KOPT-K1 (cell line): ENCODE measurements around the gene FAHD2A.
"Not testable (repeated sequence)": the region's sequence is repeated elsewhere in the genome, so short reads cannot be mapped to it uniquely, and the experiment has no call there.

Experiments
- H3K27ac ChIP-seq: fragments of 200-600 bp; sonication (generic); 2 replicates; pipeline ENCODE4 v1.5.1; 2016; ENCODE audit warnings: antibody characterized with exemption, mild to moderate bottlenecking, low read depth, low read length; ENCODE audit not compliant: poor library complexity, severe bottlenecking
- H3K36me3 ChIP-seq: fragments of 200-600 bp; sonication (generic); 2 replicates; pipeline ENCODE4 v1.5.1; 2017; ENCODE audit warnings: antibody characterized with exemption, mild to moderate bottlenecking, low read length, moderate library complexity; ENCODE audit not compliant: insufficient read depth
- H3K9me3 ChIP-seq: fragments of 200-600 bp; sonication (generic); 2 replicates; pipeline ENCODE4 v1.5.1; 2017; ENCODE audit warnings: antibody characterized with exemption, low read length, mild to moderate bottlenecking; ENCODE audit not compliant: insufficient read depth, poor library complexity, severe bottlenecking

Gene FAHD2A

DNA sequence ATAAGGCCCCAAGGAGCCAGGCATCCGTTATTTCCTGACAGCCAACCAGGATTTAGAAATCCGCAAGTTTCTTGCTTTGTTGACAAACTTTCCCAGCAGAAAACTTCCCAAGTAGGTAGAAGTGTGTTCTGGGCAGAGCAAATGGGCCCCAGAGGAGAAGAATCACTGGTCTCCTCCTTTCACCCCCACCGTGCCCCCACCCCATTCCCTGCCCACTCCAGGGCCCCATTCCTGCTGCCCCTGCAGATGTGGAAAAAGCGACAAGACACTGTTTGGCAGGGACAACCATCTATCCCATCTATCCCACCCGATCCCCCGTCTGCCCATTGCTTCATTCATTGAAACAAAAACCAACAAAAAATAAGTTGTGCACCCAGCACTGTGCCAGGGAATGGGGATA is 10.2 kb upstream of the FAHD2A start:
- Histone ChIP-seq H3K36me3 (no peaks in the 10 kb centered on the region), H3K27ac (no peak overlapping the region), H3K9me3 (no peaks in the 10 kb centered on the region)

DNA sequence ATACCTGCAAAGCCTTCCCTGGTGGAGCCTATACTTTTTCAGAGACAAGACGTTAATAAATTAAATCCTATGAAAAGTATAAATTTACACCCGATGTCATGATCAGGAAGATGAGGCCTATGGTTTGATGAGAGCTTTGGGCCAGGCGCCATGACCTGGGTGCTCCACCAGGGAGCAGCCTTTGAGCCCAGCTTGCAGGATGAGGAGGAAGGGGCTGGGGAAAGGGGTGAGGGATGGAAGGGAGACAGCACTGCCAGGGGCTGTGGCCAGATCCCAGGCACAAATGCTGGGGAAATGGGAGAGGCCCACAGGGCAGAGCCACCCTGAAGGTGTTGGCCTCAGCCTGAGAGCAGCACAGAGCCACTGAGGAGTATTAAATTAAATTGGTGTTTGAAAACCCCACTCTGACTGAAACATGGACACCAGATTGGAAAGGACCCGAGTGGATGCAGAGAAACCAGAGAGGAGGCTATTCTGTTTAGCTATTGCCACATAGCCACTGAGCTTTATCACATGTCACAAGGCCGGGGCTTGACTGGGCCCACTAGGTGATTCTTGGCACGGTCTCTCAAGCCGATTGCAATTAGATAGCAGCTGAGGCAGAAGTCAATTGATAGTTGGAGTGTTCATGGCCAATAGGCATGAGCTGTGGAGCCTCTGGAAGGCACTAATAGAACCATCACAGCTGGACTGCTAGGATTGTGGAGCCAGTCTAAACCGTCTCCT is 9.6 kb upstream of the FAHD2A start:
- Histone ChIP-seq H3K9me3 (no peaks in the 10 kb centered on the region), H3K36me3 (no peaks in the 10 kb centered on the region), H3K27ac (no peak overlapping the region)

DNA sequence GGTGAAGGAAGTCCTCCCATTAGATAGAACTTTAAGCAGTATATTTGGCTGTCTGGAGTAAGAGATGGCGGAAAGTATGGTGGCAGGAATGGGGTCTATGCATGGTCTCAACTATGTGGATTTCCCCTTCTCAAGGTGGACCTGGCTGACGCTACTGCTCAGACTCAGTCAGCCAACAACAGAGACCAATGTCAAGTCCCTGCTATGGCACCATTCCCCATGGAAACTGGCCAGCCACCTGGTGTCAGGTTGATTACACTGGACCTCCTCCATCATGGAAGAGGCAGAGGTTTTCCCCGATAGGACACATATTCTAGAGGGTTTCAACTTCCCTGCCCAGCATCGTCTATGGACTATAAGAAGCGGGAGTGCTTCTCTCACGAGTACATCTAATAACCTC is 8.6 kb upstream of the FAHD2A start:
- Histone ChIP-seq H3K9me3 (no peaks in the 10 kb centered on the region), H3K36me3 (no peaks in the 10 kb centered on the region), H3K27ac (no peak overlapping the region)

DNA sequence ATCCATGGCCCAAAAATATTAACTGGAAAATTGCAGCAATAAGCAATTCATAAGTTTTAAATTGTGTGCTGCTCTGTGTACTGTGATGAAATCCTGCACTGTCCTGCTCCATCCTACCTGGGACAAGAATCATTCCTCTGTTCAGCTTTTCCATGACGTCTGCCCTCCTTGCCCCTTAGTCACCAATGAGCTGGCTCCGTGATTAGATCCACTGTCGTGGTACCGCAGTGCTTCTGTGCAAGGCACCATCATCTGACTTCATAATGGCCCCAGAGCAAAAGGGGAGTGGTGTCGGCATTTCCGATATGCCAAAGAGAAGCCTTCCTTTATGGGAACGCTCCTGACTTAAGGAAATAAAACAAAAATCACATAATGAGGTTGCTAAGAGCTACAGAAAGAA is 3.4 kb upstream of the FAHD2A start:
- H3K27ac ChIP-seq: no peak overlapping the region
- H3K36me3 ChIP-seq: no peaks in the 10 kb centered on the region
- no peaks in the 10 kb centered on the region for H3K9me3 ChIP-seq

DNA sequence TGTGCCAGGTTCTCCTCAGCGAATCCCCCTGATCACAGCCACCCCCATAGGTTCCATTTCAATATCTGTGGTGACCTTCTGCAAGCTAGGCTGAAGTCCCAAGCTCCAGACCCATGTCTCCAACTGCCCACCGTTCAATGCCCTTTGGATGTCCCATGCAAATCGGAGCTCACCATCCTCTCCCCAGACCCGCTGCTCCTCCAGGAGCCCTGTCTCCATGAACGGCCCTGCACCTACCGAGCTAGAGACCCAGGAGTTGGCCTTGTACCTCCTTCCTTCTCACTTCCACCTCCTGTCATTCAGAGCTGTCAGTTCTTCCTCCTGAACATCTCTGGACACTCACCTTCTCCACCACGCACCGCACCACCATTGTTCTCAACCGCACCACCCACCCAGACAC is 1.0 kb upstream of the FAHD2A start:
- H3K9me3 ChIP-seq: no peaks in the 10 kb centered on the region
- H3K36me3 ChIP-seq: no peaks in the 10 kb centered on the region
- H3K27ac ChIP-seq: no peak overlapping the region

DNA sequence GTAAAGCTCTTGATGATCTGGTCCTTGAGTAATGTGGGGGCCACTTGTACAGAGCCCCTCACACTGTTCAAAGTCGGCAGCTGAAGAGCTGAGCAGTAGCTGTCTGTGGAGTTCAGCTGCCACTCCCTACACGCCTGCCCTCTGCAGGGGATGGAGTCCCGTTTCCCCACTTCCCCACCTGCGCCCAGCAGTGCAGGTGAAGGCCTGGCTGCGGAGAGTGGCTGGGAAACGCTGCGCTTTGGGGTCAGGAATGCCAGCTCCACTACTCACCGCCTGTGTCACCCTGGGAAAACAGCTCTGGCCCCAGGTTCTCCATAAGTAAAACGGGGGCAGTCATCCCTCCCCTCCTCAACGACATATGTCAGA is 521 bp upstream of the FAHD2A start:
- peak overlapping the region; percentile 66 for H3K27ac ChIP-seq
- H3K9me3 ChIP-seq, H3K36me3 ChIP-seq: not testable (repeated sequence)

DNA sequence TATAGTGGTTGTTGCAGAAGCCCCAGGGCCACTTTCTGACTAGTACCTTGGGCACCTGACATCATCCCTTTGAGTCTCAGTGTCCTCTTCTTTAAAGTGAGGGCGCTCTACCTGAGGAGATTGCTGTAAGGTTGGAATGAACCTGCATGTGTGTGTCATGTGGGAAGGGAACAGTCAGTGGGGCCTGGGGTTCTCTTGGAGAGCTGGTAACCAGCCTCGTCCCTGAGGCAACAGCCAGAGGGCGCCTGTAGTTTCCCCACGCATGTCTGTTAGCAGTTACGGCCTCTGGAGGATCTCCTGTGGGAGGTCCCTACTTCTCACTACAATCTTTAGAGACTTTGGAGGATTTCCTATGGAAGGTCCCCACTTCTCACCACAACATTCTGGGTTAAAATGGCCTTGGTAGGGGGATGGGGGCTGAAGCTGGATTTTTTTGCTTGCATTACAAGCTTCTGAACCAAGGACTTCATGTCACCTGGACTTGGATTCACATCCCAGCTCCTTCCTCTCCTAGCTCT is 755 bp downstream of the FAHD2A start:
- not testable (repeated sequence) for H3K9me3 ChIP-seq
- H3K27ac ChIP-seq: peak overlapping the region; percentile 66

DNA sequence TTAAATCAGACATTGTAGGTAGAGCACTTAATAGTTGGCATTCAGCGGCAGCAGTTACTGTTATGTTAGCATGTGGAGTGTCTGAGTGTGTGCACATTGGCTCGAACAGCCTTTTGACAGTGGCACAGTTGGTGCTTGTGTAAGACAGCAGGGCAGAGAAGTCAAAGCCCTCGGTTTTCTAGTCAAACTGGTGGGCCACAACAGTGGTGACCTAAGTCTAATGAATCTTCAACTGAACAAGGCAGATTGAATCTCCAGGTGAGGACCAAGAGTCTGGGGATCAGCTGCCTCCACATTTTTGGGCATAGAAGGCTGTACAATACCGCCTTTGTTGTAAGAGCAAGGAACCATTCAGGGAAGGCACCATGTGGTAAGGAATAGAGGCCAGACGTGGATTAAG is 1.3 kb downstream of the FAHD2A start:
- H3K9me3 ChIP-seq: not testable (repeated sequence)
- Histone ChIP-seq H3K36me3 (peaks cover 19% of the 10 kb centered on the region), H3K27ac (peak overlapping the region; percentile 66)

More for the DNA sequence above, 755 bp downstream of the FAHD2A start:
- H3K36me3 ChIP-seq: peaks cover 15% of the 10 kb centered on the region

DNA sequence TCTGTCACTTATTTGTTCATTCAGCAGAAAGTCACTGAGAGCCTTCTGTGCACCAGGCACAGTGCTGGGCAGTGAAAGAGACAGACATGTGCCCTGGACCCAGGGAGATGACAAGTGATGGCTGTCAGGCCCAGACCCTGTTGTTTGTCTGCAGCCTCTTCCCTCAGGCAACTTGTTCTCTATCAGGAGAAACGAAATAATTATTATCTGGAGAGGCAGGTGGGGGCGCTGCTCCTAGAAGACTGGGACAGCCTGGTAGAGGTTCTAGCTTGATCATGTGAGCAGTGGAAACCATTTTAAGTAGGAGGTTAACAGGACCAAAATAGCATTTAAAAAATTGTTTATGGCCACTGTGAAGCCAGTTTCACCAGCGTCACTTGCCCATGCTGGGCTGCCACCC is 2.2 kb downstream of the FAHD2A start:
- H3K36me3 ChIP-seq: peaks cover 28% of the 10 kb centered on the region

DNA sequence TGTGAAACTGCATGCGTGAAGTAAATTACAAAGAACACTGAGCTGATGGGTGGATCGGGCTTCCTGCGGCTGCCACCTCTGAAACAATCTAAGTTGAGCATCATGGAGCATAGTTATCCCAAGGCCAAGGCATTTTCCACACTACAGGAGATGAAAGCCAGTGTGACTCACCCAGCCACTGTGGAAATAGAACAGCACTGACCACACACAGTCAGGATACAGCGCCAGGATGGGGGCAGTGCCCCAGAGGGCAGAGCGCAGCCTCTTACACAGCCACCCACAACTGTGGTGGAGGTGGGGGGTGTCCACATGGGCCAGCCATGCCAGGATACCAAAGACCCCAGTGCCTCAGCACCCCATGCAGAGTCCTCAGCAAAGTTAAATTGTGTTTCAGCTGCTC is 8.7 kb downstream of the FAHD2A start:
- H3K36me3 ChIP-seq: peaks cover 61% of the 10 kb centered on the region
- not testable (repeated sequence) for H3K27ac ChIP-seq, H3K9me3 ChIP-seq

More for the DNA sequence above, 2.2 kb downstream of the FAHD2A start:
- not testable (repeated sequence) for H3K27ac ChIP-seq, H3K9me3 ChIP-seq

DNA sequence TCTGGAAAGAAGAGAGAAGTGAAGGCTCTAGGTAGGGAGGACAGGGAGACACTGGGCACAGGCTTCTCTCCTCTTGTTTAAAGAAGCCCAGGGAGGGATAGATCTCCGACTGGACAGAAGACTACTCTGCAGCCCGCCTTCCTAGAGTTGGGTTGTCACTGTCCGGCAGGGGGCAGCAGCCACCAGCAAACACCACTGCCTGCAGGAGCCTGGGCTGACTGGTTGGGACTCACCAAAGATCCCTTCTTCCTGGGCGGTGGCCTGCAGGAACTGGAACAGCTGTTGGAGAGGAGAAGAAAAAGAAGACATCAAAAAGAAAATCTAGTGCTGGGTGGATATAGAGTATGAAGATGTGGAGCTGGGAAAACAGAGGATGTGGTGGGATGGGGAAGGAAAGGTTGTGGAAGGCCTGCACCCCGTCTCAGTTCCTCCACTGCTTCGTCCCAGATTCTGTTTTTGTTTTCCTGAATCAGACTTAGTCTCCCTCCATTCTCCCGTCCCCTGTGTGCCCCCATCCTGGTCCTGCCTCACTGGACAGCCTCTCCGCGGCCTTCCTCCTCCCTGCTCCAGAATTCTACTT is 11.6 kb downstream of the FAHD2A start:
- peaks cover 39% of the 10 kb centered on the region for H3K36me3 ChIP-seq
- H3K9me3 ChIP-seq, H3K27ac ChIP-seq: not testable (repeated sequence)

DNA sequence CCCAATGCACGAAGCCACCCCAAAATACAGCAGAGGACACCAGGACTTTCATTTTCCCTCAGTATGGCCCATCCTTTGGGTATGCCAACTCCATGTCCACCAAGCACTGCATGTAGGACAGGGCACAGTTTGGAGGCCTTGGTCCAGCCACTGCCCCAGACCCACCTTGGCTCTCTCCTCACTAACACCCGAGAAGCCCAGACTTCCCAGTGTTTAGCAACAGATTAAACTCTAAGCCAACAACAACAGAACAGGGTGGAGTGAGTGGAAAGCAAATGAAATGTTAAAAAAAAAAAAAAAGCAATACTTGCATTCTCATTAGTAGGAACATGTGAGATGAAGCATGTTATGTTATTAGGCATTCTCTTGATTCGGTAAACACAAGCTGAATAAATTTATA is 12.6 kb downstream of the FAHD2A start:
- not testable (repeated sequence) for H3K27ac ChIP-seq, H3K9me3 ChIP-seq

DNA sequence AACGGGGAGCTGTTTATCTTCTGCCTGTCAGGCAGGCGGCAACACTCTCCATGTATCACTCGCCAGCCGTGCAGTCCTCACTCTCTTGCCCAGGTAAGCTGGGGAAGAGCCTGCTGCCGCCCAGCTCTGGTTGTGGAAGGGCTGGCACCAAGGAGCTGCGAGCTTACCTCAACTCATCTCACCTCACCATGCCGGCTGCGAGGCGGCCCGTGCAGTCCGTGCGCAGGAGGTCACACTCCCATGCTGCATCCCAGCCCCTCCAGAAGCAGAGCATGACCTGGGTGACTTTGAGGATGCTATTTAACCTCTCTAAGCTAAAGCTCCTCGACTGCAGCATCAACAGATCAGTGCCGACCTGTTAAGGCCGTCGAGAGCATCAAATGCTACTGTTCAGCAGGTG is 13.1 kb downstream of the FAHD2A start:
- H3K36me3 ChIP-seq: peaks cover 29% of the 10 kb centered on the region; the same call in 1 of the 2 replicates
- H3K27ac ChIP-seq, H3K9me3 ChIP-seq: not testable (repeated sequence)

More for the DNA sequence above, 12.6 kb downstream of the FAHD2A start:
- H3K36me3 ChIP-seq: peaks cover 33% of the 10 kb centered on the region; the same call in 1 of the 2 replicates

DNA sequence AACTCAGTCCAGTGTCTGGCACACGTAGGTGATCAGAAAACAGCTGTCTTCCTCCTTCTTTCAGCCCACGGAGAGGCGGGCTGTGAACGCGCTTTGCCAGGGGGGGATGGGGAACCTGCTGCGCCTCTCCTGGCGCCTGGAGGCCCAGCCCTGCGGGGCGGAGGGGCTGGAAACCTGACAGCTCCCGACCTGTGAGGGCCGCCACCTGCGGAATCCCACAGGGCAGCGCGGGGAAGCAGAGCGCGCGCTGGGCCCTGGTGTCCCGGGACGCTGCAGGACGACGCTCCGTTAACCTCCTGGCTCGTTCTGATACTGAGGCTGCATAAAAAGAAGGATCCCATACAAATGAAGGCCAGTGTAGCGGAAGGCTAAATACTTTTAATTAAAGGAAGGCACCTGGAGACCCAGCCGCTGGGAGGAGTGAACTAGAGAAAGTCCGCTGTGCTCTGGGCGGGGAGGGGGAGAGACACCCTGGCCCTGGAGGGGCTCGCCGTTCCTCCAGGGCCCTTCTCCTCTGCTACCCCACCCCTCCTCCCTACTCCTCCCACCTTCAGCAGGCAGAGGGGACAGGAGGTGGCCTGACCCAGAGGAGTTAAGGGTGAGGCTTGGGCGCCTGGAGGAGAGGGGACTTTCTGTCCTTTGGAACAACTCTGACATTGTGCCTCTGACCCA is 24.8 kb downstream of the FAHD2A start:
- not testable (repeated sequence) for H3K27ac ChIP-seq, H3K9me3 ChIP-seq, H3K36me3 ChIP-seq

DNA sequence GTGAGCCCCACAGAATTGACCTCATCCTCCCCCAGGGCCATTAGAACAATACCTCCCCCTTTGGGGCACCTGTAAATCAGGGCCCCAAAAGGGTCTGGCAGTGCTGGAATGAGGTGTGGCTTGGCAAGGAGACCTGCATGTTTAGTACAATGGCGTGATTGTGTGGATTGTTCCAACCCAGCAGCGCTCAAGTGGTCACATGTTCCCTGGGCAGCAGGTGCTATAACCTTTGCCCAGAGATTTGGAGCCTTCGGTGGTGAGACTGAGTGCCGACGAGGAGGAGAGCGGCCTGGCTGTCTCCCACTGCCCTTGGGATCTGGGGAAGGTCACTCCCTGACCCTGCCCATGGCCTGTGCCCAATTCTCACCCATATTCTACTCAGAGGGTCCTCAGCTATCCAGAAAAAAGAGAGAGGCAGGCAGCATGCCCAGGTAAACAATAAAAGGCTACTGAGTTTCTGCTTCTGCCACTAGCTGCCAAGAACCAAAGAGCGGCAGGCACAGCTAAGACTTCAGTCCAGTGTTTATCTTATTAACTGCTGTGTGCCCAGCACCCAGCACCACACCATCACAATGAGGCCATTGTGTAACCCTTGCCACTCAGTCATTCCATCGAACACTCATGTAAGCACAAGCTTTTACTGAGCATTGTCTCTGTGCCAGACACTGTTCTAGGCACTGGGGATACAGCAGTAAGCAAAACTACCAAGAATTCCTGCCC is 27.4 kb downstream of the FAHD2A start:
- not testable (repeated sequence) for H3K27ac ChIP-seq, H3K9me3 ChIP-seq, H3K36me3 ChIP-seq
